ENCODE results near the gene NEIL1. TPM values are rescaled to one million over a fixed set of nuclear protein-coding genes. Genes with fewer than 3 reads are reported as not detected.
"Not testable (repeated sequence)": the region's sequence is repeated elsewhere in the genome, so short reads cannot be mapped to it uniquely, and the experiment has no call there.

NEIL1 gene
- total RNA-seq, 1 experiment from 2014 or later: 24.8 TPM

GRCh38 chr15:75333654-75334419 is 13.0 kb upstream of the NEIL1 start:
- H3K4me3 Mint-ChIP-seq; DNase-seq (ENCODE audit: low spot score); H3K9me3 Mint-ChIP-seq; H3K27ac Mint-ChIP-seq; H3K27me3 Mint-ChIP-seq (ENCODE audit: low read depth); H3K36me3 Mint-ChIP-seq; ATAC-seq; POLR2A ChIA-PET; CTCF ChIA-PET: not testable (repeated sequence)
- peaks cover 13% of the 10 kb centered on the region for H3K4me1 Mint-ChIP-seq

- ChIA-PET POLR2A (no interaction called here), CTCF (interaction anchor here (0.9 kb wide), 1 partner anchor 434 kb away, joined by 3 read pairs; no protein-coding TSS in a partner anchor)
- no peak for DNase-seq (ENCODE audit: low spot score)
- Mint-ChIP-seq H3K4me1 (peaks cover 13% of the 10 kb centered on the region), H3K36me3 (peaks cover 5% of the 10 kb centered on the region; the same call in 1 of the 2 replicates), H3K27ac (no peak overlapping the region), H3K4me3 (peak overlapping the region; percentile 97), H3K27me3 (ENCODE audit: low read depth) (peaks cover 6% of the 10 kb centered on the region; the same call in 1 of the 2 replicates), H3K9me3 (no peaks in the 10 kb centered on the region)
- no peak for TF ChIP-seq ZNF219 (CRISPR knock-in tag; IDR thresholded peaks at IDR 0.05; ENCODE audit: borderline replicate concordance)
- TF ChIP-seq HMGXB4 (CRISPR knock-in tag; IDR thresholded peaks at IDR 0.05): no peak
- no peak for TF ChIP-seq FOXP4 (CRISPR knock-in tag; IDR thresholded peaks at IDR 0.05)
- no peak for TF ChIP-seq ZNF317 (CRISPR knock-in tag; IDR thresholded peaks at IDR 0.05; ENCODE audit: borderline replicate concordance, low read depth)
- no peak for TF ChIP-seq ZNF263 (CRISPR knock-in tag; IDR thresholded peaks at IDR 0.05; ENCODE audit: low read depth)
- no peak for TF ChIP-seq ZNF423 (CRISPR knock-in tag; IDR thresholded peaks at IDR 0.05)
- TF ChIP-seq IRF1 (CRISPR knock-in tag; IDR thresholded peaks at IDR 0.05): no peak
- no peak for TF ChIP-seq FOXP1 (CRISPR knock-in tag; IDR thresholded peaks at IDR 0.05; ENCODE audit: borderline replicate concordance)
- TF ChIP-seq SMAD4 (CRISPR knock-in tag; IDR thresholded peaks at IDR 0.05): no peak
- TF ChIP-seq ZNF671 (CRISPR knock-in tag; IDR thresholded peaks at IDR 0.05): no peak
- TF ChIP-seq TEAD4 (CRISPR knock-in tag; IDR thresholded peaks at IDR 0.05): no peak
- no peak for TF ChIP-seq ESRRA (CRISPR knock-in tag; IDR thresholded peaks at IDR 0.05; ENCODE audit: borderline replicate concordance)
- no peak for TF ChIP-seq CREM (CRISPR knock-in tag; IDR thresholded peaks at IDR 0.05)
- TF ChIP-seq GABPB1 (CRISPR knock-in tag; IDR thresholded peaks at IDR 0.05): no peak
- no peak for ATAC-seq
Observed at GRCh38 chr15:75335313-75335704, 11.5 kb upstream of the NEIL1 start.

- peak within 1 kb of the TSS; percentile 76 for H3K27ac Mint-ChIP-seq
- H3K9me3 Mint-ChIP-seq: no peaks in the 10 kb centered on the region
- peaks cover 13% of the 10 kb centered on the region for H3K4me1 Mint-ChIP-seq
- H3K27me3 Mint-ChIP-seq (ENCODE audit: low read depth): peaks cover 6% of the 10 kb centered on the region; the same call in 1 of the 2 replicates
- peaks cover 5% of the 10 kb centered on the region; the same call in 1 of the 2 replicates for H3K36me3 Mint-ChIP-seq
- DNase-seq (ENCODE audit: low spot score) (peak; percentile 98), ATAC-seq (peak; percentile 92)
- ChIA-PET POLR2A (interaction anchor here (0.6 to 0.9 kb wide), 2 partner anchors 18 to 318 kb away, joined by 3 read pairs; no protein-coding TSS in a partner anchor), CTCF (interaction anchor here (0.9 kb wide), 1 partner anchor 434 kb away, joined by 3 read pairs; no protein-coding TSS in a partner anchor)
- peak within 1 kb of the TSS; percentile 97 for H3K4me3 Mint-ChIP-seq
- TF ChIP-seq ERG (CRISPR knock-in tag; IDR thresholded peaks at IDR 0.05) (no peak), ELF4 (CRISPR knock-in tag; IDR thresholded peaks at IDR 0.05; ENCODE audit: low read depth) (no peak), NR1H2 (CRISPR knock-in tag; IDR thresholded peaks at IDR 0.05) (no peak), HMGXB4 (CRISPR knock-in tag; IDR thresholded peaks at IDR 0.05) (no peak), MYBL2 (CRISPR knock-in tag; IDR thresholded peaks at IDR 0.05) (peak; percentile 94), USF1 (CRISPR knock-in tag; IDR thresholded peaks at IDR 0.05) (peak; percentile 99), ZNF512 (CRISPR knock-in tag; IDR thresholded peaks at IDR 0.05; ENCODE audit: borderline replicate concordance) (no peak), SMAD4 (CRISPR knock-in tag; IDR thresholded peaks at IDR 0.05) (no peak)
Observed at GRCh38 chr15:75335705-75336355, 11.0 kb upstream of the NEIL1 start, which contains the start of gene COMMD4. COMMD4 (plus strand) TSS chr15:75336063; CDS start chr15:75336090, 27 bp downstream.
